Thoracic aorta (tissue), 2 donors: ENCODE measurements around the gene DGKH. TPM values are rescaled to one million over a fixed set of nuclear protein-coding genes. Genes with fewer than 3 reads are reported as not detected.

Experiments
- ATAC-seq: fragments of 150-250 bp; one replicate; pipeline ENCODE4 v1.8.0; 2017; ENCODE audit warnings: low read depth; ENCODE audit not compliant: insufficient number of reproducible peaks, low FRiP score
- DNase-seq: peaks from one replicate; pipeline ENCODE4 v3.0.0-alpha.2; 2020; ENCODE audit warnings: low spot score
- H3K27ac ChIP-seq, 2 donors: fragments of 200-600 bp; sonication (generic); 1 replicate in 1 of 2; 2 replicates in 1 of 2; pipeline ENCODE4 v1.5.1; 2016; ENCODE audit warnings: mild to moderate bottlenecking in 2 of 2, moderate library complexity in 2 of 2
- H3K27me3 ChIP-seq: fragments of 200-600 bp; sonication (generic); replicated peaks from 2 replicates; pipeline ENCODE4 v1.6.0; 2016; ENCODE audit warnings: mild to moderate bottlenecking; ENCODE audit not compliant: insufficient read depth
- H3K36me3 ChIP-seq: fragments of 200-600 bp; sonication (generic); one replicate; pipeline ENCODE4 v1.5.1; 2016
- H3K4me1 ChIP-seq, 2 donors: fragments of 200-600 bp; sonication (generic); 1 replicate in 1 of 2; 2 replicates in 1 of 2; pipeline versions ENCODE4 v1.5.1 to v1.6.0; 2016; ENCODE audit warnings: low read depth in 2 of 2, mild to moderate bottlenecking in 1 of 2; ENCODE audit not compliant: control insufficient read depth in 1 of 2
- H3K4me3 ChIP-seq: fragments of 200-600 bp; sonication (generic); 2 replicates; pipeline ENCODE4 v1.5.1; 2016; ENCODE audit warnings: mild to moderate bottlenecking
- H3K9me3 ChIP-seq: fragments of 200-600 bp; sonication (generic); 2 replicates; pipeline ENCODE4 v1.5.1; 2016
- total RNA-seq, 2 donors: library from RNA; depleted of rRNA; stranded (reverse); fragments of >200 nt; gene quantifications; one replicate each; pipeline versions ENCODE4 v1.1.0 to v1.2.3, GENCODE V29; 2016
- TF ChIP-seq, protein P1 (sequence below): fragments of 200-600 bp; sonication (generic); IDR thresholded peaks from one replicate; pipeline ENCODE4 v1.5.1; 2019; ENCODE audit warnings: antibody characterized with exemption

The DGKH gene
- total RNA-seq, 2 donors from 2014 or later = 18.3 to 37.8 TPM

GRCh38 chr13:42055500-42056085 is 7.1 kb downstream of the DGKH start:
- ATAC-seq = no peak
- peaks cover 18 to 29% of the 10 kb centered on the region in 2 donors for H3K4me1 ChIP-seq
- TF ChIP-seq, protein P1, sequence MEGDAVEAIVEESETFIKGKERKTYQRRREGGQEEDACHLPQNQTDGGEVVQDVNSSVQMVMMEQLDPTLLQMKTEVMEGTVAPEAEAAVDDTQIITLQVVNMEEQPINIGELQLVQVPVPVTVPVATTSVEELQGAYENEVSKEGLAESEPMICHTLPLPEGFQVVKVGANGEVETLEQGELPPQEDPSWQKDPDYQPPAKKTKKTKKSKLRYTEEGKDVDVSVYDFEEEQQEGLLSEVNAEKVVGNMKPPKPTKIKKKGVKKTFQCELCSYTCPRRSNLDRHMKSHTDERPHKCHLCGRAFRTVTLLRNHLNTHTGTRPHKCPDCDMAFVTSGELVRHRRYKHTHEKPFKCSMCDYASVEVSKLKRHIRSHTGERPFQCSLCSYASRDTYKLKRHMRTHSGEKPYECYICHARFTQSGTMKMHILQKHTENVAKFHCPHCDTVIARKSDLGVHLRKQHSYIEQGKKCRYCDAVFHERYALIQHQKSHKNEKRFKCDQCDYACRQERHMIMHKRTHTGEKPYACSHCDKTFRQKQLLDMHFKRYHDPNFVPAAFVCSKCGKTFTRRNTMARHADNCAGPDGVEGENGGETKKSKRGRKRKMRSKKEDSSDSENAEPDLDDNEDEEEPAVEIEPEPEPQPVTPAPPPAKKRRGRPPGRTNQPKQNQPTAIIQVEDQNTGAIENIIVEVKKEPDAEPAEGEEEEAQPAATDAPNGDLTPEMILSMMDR = no peak
- no peak for DNase-seq
- peak overlapping the region; percentile 38 to 49 for H3K27ac ChIP-seq
- H3K4me3 ChIP-seq = peak overlapping the region; percentile 32
- H3K27me3 ChIP-seq = no peaks in the 10 kb centered on the region
- H3K9me3 ChIP-seq = peaks cover 3% of the 10 kb centered on the region
- H3K36me3 ChIP-seq = no peaks in the 10 kb centered on the region

DNA sequence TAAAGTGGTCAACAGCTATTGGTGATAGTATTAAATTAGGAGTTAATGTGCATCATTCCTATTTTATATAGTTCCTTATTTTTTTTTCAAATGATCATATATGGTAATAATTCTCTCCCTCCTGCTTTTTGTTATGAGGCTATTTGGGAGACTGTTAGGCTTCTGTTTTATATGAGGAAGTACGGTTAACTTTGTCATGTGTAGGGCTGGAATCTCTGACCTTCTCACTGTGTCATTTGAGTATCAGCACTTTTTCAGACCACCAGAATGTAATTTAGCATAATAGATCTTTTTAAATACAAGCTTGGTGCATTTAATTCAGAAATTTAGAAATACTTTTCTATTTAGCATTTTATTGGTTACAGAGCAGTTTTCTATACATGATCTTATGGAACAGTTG is 7.7 kb downstream of the DGKH start:
- peak overlapping the region; percentile 38 to 49 for H3K27ac ChIP-seq
- peaks cover 3% of the 10 kb centered on the region for H3K9me3 ChIP-seq
- H3K4me1 ChIP-seq = peaks cover 18 to 29% of the 10 kb centered on the region in 2 donors
- H3K36me3 ChIP-seq = no peaks in the 10 kb centered on the region
- no peaks in the 10 kb centered on the region for H3K27me3 ChIP-seq
- peak overlapping the region; percentile 32 for H3K4me3 ChIP-seq
- TF ChIP-seq, protein P1 = no peak
- DNase-seq (no peak), ATAC-seq (no peak)

GRCh38 chr13:42056583-42056982 is 8.1 kb downstream of the DGKH start:
- ATAC-seq = no peak
- TF ChIP-seq, protein P1 = no peak
- H3K27ac ChIP-seq = no peak overlapping the region

DNA sequence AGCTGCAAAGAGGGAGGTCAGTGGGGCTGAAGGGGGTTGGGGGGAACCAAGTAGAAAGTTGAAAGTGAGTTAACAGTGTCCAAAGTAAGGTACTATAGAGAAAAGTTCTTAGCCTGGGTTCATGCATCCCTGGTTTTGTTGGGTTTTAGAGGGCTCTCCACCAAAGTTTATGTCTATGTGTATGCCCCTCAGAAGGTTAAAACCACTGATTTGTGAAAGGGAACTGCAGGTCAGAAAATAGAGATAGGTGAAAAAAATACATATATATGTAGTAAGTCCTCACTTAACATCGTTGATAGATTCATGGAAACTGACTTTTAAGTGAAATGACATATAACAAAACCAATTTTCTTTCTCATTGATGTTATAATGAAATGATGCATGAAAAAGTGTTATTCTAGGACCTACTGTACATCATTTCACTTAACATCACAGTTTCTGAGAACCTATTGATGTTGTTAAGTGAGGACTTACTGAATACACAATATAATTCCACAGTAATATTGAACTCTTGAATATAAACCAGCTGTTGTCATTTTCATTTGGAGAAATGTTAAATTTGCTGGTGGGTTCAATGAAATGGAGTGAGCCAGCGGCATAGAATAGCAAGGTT is 9.6 kb downstream of the DGKH start:
- ATAC-seq = no peak
- no peaks in the 10 kb centered on the region for H3K27me3 ChIP-seq

More at GRCh38 chr13:42056583-42056982, 8.1 kb downstream of the DGKH start:
- Histone ChIP-seq H3K4me3 (peak overlapping the region; percentile 32), H3K9me3 (peaks cover 3% of the 10 kb centered on the region), H3K36me3 (no peaks in the 10 kb centered on the region), H3K4me1 (peaks cover 18 to 29% of the 10 kb centered on the region in 2 donors), H3K27me3 (no peaks in the 10 kb centered on the region)
- DNase-seq = no peak

GRCh38 chr13:42061943-42062342 is 13.5 kb downstream of the DGKH start:
- TF ChIP-seq, protein P1 = no peak
- Histone ChIP-seq H3K27ac (no peak overlapping the region), H3K36me3 (no peaks in the 10 kb centered on the region), H3K4me1 (peaks cover 2 to 7% of the 10 kb centered on the region in 2 donors), H3K9me3 (peaks cover 3% of the 10 kb centered on the region), H3K4me3 (no peak overlapping the region), H3K27me3 (no peaks in the 10 kb centered on the region)
- DNase-seq (no peak), ATAC-seq (no peak)

More for the DNA sequence above, 9.6 kb downstream of the DGKH start:
- Histone ChIP-seq H3K9me3 (peaks cover 3% of the 10 kb centered on the region), H3K27ac (no peak overlapping the region), H3K36me3 (no peaks in the 10 kb centered on the region), H3K4me1 (peaks cover 18 to 32% of the 10 kb centered on the region in 2 donors), H3K4me3 (no peak overlapping the region)
- TF ChIP-seq, protein P1 = no peak
- DNase-seq = no peak
